Measurements from ENCODE around the gene CANX.

DNA sequence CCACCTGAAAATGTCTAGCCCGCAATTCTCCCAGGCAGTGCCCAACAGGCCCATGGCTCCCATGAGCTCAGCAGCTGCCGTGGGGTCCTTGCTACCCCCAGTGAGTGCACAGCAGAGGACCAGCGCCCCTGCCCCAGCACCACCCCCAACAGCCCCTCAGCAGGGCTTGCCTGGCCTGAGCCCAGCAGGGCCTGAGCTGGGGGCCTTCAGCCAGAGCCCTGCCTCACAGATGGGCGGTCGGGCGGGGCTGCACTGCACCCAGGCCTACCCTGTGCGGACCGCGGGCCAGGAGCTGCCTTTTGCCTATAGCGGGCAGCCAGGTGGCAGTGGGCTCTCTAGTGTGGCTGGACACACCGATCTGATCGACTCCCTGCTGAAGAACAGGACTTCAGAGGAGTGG lies 75.7 kb downstream of the CANX start:
- TF ChIP-seq, protein P1, sequence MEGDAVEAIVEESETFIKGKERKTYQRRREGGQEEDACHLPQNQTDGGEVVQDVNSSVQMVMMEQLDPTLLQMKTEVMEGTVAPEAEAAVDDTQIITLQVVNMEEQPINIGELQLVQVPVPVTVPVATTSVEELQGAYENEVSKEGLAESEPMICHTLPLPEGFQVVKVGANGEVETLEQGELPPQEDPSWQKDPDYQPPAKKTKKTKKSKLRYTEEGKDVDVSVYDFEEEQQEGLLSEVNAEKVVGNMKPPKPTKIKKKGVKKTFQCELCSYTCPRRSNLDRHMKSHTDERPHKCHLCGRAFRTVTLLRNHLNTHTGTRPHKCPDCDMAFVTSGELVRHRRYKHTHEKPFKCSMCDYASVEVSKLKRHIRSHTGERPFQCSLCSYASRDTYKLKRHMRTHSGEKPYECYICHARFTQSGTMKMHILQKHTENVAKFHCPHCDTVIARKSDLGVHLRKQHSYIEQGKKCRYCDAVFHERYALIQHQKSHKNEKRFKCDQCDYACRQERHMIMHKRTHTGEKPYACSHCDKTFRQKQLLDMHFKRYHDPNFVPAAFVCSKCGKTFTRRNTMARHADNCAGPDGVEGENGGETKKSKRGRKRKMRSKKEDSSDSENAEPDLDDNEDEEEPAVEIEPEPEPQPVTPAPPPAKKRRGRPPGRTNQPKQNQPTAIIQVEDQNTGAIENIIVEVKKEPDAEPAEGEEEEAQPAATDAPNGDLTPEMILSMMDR (IDR thresholded peaks at IDR 0.05) = no peak
- no peak for TF ChIP-seq POLR2A (IDR thresholded peaks at IDR 0.05)
